Mucosa of descending colon (tissue), 3 donors: ENCODE data around the gene EIF3B. TPM values are rescaled to one million over a fixed set of nuclear protein-coding genes. Genes with fewer than 3 reads are reported as not detected.

ENCODE experiments used
- ATAC-seq: fragments of 200-7000 bp; cut with Tn5 transposase; one replicate; pipeline ENCODE4 v1.9.1; 2020; ENCODE audit warnings: mild to moderate bottlenecking, moderate library complexity
- DNase-seq, 3 donors: peaks; one replicate each; pipeline ENCODE4 v3.0.0-alpha.2; 2020
- H3K36me3 ChIP-seq: fragments of 200-600 bp; one replicate; pipeline ENCODE4 v1.8.0; 2021; ENCODE audit warnings: low read depth, mild to moderate bottlenecking
- H3K4me1 ChIP-seq: fragments of 200-600 bp; one replicate; pipeline ENCODE4 v1.8.0; 2021; ENCODE audit warnings: low read depth, mild to moderate bottlenecking
- H3K4me3 ChIP-seq: fragments of 200-600 bp; one replicate; pipeline ENCODE4 v1.8.0; 2021; ENCODE audit warnings: mild to moderate bottlenecking
- H3K9me3 ChIP-seq: fragments of 200-600 bp; one replicate; pipeline ENCODE4 v1.8.0; 2021; ENCODE audit warnings: mild to moderate bottlenecking
- CTCF ChIP-seq: fragments of 200-600 bp; IDR thresholded peaks from one replicate; pipeline ENCODE4 v1.8.0; 2022; ENCODE audit warnings: antibody characterized with exemption, mild to moderate bottlenecking
- intact Hi-C, 2 donors: fragments of 100-400 bp; cut with DNase I in 1 of 2; cut with micrococcal nuclease in 1 of 2; formaldehyde crosslinking; loops; one replicate each; pipeline versions ENCODE4 v1.11.0 to v1.11.1; 2022; cut with DNase I, micrococcal nuclease
- total RNA-seq, 3 donors: library from RNA; stranded (reverse); fragmentation: NEBNext Ultra II Directional in 2 of 3; extraction: Animal tissue kit (Norgen Biotek cat#: 25700) in 2 of 3; gene quantifications; one replicate each; pipeline versions ENCODE4 v1.2.1 to v1.2.4, GENCODE V29; 2021 to 2023
- donor health status: DM: no; HTN: no; CAD: no; lungs with moderate emphysema.
- donor health status: DM: no; HTN: no; CAD: no.
- donor health status: DM: no; HTN: yes; CAD: no.

EIF3B gene
- total RNA-seq, 3 donors from 2014 or later: 91.6 to 127 (median 110) TPM

- ATAC-seq (peak; percentile 36), DNase-seq (peak in 1 of 3 donors; percentile 19)
- no peaks in the 10 kb centered on the region for H3K36me3 ChIP-seq
- no peaks in the 10 kb centered on the region for H3K4me1 ChIP-seq
- intact Hi-C loops: no loop called here
- no peak overlapping the region for H3K4me3 ChIP-seq
- no peak for TF ChIP-seq CTCF
- no peaks in the 10 kb centered on the region for H3K9me3 ChIP-seq
These were observed 63.4 kb downstream of the EIF3B start for GRCh38 chr7:2417981-2418481.

- ATAC-seq (no peak), DNase-seq (peak in 1 of 3 donors; percentile 1)
- H3K36me3 ChIP-seq: no peaks in the 10 kb centered on the region
- no peaks in the 10 kb centered on the region for H3K9me3 ChIP-seq
- no peak for TF ChIP-seq CTCF
- no peak overlapping the region for H3K4me3 ChIP-seq
- H3K4me1 ChIP-seq: no peaks in the 10 kb centered on the region
- intact Hi-C loops: no loop called here
These were observed 65.7 kb downstream of the EIF3B start for GRCh38 chr7:2420216-2420933.

GRCh38 chr7:2421943-2422310 lies 67.3 kb downstream of the EIF3B start:
- H3K9me3 ChIP-seq: no peaks in the 10 kb centered on the region
- H3K4me3 ChIP-seq: no peak overlapping the region
- no peak for TF ChIP-seq CTCF
- no peaks in the 10 kb centered on the region for H3K36me3 ChIP-seq
- no peak for DNase-seq
- intact Hi-C loops: no loop called here
- no peaks in the 10 kb centered on the region for H3K4me1 ChIP-seq
- ATAC-seq: no peak

GRCh38 chr7:2425749-2426148 lies 71.1 kb downstream of the EIF3B start:
- no peak for DNase-seq
- H3K4me1 ChIP-seq: no peaks in the 10 kb centered on the region
- H3K36me3 ChIP-seq: no peaks in the 10 kb centered on the region
- no peak overlapping the region for H3K4me3 ChIP-seq
- no peak for ATAC-seq
- H3K9me3 ChIP-seq: peaks cover 2% of the 10 kb centered on the region
- intact Hi-C loops: no loop called here
- TF ChIP-seq CTCF: no peak

Other genes starting within 250 kb of the EIF3B start
- gene MAD1L1, start 121.9 kb upstream of the EIF3B start, total RNA-seq: 10 to 100 TPM; 25.3 to 31.2 (median 26.2) TPM
- 10 to 100 TPM; 16.5 to 18.8 (median 17.2) TPM for gene MRM2, start 112.6 kb upstream of the EIF3B start, total RNA-seq
- 10 to 100 TPM in 2 of 3 donors, 1 to 10 TPM in 1; 6.8 to 20.3 (median 12.4) TPM for gene NUDT1, start 112.6 kb upstream of the EIF3B start, total RNA-seq
- gene SNX8, start 40.4 kb upstream of the EIF3B start, total RNA-seq: 10 to 100 TPM; 20.8 to 30.1 (median 23.2) TPM
- gene CHST12, start 48.8 kb downstream of the EIF3B start, total RNA-seq: 10 to 100 TPM; 10.7 to 20.9 (median 12.2) TPM
- gene GRIFIN, start 121.6 kb downstream of the EIF3B start, total RNA-seq: not detected
- 10 to 100 TPM; 31.7 to 95.0 (median 71.7) TPM for gene LFNG, start 164.9 kb downstream of the EIF3B start, total RNA-seq
- gene BRAT1, start 200.7 kb downstream of the EIF3B start, total RNA-seq: 10 to 100 TPM; 20.7 to 27.9 (median 22.1) TPM
- 10 to 100 TPM; 27.9 to 41.2 (median 35.9) TPM for gene IQCE, start 204.2 kb downstream of the EIF3B start, total RNA-seq